GM19035 (cell line): ENCODE data around the gene CST7.

Experiments used
- ATAC-seq: cut with Tn5 transposase; IDR thresholded peaks from one replicate; pipeline ENCODE4 v1.9.1; 2021; ENCODE audit not compliant: unreplicated experiment

CST7 gene

DNA sequence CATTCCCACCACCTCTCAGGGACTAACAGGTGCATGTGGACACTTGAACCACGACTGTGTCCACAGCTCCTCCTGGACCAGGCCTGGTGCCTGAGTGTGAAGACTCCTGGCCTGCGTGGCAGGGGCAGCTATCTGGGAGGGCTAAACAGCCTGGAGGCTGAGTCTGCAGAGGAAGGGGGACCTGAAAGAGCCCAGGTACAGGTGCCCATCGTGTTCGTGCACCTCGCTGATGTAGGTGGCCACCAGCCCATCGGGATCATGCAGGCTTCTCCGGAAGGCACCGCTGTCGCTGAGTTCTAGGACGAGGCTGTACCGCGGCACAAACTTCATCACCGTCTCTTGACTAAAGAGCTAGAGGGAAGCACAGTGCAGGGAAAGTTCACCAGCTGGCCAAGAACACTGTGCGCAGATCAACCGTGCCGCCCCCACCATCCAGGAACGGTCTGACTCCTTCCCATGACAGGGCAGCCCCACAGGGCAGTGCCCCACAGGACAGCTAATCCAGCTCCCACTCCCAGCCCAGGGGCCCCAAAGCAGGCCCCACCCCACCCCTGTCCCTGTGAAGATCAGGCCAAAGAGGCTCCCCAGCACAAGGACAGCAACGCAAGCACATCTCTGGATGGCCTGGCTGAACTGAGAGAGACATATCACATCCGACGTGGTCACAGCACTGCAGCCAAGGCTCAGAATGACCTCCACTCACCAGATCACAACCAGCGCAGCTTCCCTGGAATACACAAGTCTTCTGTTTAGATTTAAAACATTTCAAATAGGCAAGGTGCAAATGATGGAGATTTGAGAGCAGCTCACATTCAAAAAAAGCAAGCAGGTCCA, 14.8 kb downstream of the CST7 start:
- no peak for ATAC-seq

DNA sequence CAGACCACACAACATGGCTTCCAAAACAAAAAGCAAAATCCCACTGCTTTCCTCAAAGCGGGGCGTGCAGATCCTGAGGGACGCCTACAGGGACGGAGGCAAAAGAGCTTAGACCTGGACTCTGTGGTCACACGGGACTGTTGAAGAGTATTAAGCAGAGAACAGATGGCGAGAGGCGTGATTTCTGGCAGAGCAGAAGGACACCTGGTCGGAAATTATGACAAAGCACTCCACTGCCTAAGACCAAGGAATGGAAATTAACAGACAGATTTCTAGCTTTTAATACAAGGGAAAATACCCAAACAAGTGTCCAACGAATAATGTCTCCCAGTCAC, 15.4 kb downstream of the CST7 start:
- no peak for ATAC-seq

DNA sequence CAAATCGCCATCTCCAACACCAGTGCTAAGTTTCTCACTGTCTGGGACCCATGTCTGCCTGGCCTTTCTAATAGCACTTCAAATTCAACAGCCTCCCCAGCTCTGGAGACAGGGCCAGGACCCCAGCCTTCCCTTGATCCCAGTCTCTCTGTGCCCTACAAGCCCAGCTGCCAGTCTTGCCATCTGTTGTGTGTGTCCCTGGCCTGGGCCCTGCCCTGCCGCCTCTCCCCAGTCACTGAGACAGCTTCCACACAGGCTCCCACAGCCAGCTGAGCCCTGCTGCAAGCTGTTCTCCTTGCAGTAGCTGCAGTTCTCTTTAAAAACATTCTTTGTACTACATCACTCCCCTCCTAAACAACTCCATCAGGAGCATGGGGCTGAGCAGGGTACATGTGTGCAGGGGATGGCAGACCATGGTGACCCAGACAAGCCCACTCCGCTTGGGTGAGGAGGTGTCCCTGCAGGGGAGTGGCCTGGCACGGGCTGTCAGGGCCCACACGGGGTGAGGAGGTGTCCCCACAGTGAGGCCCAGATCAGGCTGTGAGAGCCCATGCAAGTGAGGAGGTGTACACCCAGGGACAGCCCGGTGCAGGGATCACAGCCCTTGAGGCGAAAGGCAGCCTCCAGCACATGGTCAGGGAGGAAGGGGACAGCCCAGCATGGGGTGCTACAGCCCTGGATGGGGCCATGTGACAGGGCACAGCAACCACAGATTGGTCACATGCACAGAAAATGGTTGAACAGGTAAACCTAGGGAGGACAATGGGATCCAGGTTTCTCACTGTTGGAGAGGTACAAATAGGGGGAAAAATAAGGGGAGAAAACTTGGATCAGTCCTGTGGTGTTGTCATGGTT, 16.2 kb downstream of the CST7 start:
- ATAC-seq, result no peak

GRCh38 chr20:24966317-24967012, 17.4 kb downstream of the CST7 start:
- no peak for ATAC-seq

DNA sequence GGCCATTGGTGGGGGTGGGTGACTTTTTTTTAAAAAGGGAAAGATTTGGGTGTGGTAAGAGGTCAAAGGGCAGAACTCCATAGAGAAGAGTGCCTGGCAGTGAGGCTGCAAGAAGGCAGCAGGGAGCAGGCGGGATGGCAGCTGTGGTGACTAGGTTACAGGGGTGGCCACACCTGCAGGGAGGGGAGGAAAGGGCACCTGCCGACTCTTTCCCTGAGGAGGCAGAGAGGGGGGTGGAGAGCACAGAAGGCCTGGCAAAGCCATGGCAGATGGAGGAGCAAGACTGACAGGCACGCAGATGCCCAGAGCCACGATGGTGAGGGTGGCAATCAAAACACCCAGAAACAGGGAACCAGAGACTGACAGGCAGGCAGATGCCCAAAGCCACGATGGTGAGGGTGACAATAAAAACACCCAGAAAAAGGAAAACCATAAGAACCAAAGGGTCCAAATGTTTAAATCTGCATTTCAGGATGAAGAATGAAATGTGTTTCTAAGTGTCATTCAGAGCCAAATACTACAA, 19.3 kb downstream of the CST7 start:
- ATAC-seq, result no peak

DNA sequence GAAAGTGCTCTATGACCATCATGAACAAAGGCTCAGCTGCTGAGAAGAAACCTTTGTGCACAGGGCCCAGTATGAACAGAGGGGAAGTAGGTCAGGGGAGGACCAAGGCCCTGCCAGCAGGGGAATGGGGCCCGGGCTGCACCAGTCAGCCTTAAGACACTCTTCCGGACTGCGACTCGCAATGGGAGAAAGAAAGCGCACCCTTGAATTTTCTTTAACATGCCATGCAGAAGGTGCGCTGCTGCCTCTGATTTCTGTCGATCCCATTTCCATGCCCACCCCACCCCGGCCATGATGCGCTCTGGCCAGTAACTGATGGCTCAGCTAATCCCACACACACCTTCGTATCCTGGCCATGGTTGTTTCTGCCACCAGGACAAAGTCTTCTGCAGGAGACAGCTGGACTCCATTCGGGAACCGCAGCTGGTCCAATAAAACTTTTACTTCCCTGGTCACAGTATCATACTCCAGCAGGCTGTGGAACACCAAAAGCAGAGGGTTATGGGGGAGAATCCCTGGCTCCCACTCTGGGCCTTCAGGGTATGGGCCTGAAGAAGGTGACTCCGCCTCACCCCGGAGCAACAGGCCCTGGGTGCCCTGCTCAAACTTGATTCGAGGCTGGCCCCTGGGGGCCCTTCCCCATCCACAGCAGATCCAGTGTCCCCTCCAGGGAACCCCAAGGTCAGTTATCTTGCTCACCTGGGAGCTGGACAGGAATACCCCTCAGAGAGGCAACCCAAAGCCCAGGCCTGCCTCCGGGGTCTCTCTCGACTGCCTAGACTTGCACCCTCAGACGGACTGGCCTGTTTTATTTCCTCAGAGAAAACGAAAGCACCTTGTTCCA, 20.3 kb downstream of the CST7 start:
- no peak for ATAC-seq

DNA sequence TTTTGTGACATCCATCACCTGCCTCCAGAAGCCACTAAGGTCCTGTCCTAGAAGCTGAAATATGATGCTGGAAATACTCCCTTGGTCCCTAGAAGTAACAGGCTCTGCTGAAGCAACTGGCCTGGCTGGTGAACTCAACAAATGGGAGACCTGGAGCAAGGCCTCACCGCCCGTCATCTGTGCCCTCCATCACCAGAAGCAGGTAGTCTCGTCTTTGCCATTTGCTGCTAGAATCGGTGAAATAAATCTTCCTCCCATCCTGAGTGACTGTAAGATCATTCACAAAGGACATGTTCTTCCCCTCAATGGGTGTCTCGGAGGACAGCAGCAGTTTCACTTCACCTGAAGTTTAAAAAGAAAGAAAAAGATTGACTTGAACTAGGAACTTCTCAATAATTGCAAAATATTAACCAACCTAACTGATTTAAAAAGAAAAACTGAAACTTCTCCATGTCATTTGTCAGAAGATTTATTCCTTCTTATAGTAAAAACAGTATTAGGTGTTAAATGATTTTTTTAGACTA, 21.0 kb downstream of the CST7 start:
- ATAC-seq, result no peak

DNA sequence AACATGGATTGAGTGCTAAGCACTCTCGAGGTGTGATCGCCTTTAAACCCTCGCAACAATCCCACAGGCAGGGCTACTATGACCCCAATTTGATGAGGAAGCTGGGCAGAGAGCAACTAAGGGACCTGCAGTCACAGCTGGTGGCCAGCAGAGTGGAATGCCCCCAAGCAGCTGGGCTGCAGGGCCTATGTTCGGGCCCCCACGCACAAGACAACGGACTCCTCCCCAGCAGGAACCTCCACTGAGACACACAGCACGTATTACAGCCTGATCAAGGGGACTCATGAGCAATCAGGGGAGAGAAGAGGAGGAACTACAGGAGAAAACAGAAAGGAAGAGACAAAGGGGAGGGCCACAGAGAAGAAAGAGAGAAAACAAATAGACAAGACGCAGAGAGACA, 21.7 kb downstream of the CST7 start:
- ATAC-seq, result no peak

DNA sequence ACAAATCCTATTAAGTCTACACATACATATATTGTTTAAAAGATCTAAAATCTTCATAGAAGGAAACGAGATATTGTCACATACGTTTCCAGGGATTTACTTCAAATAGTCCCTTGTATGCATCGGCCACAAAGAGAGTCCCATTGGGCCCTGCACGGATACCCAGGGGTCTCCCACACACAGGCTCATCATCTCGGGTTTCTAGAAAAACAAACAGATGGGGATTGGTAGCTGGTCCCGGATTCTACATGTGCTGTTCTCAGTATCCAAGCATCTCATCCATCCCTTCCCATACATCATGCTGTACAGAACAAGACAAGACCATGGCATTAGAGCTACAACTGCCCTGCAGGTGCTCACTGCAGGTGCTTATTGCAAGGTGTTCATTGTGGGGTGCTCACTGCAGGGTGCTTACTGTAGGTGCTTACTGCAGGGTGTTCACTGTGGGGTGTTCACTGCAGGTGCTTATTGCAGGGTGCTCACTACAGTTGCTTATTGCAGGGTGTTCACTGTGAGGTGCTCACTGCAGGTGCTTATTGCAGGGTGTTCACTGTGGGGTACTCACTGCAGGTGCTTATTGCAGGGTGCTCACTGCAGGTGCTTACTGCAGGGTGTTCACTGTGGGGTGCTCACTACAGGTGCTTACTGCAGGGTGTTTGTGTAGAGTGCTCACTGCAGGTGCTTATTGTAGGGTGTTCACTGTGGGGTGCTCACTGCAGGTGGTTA, 22.5 kb downstream of the CST7 start:
- no peak for ATAC-seq

DNA sequence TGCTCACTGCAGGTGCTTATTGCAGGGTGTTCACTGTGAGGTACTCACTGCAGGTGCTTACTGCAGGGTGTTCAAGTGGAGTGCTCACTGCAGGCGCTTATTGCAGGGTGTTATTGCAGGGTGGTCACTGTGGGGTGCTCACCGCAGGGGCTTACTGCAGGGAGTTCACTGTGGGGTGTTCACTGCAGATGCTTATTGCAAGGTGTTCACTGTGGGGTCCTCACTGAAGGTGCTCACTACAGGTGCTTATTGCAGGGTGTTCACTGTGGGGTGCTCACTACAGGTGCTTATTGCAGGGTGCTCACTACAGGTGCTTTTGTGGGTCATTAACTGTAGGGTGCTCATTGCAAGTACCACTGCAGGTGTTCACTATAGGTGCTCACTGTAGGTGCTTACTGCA, 23.3 kb downstream of the CST7 start:
- no peak for ATAC-seq

- ATAC-seq, result no peak
Observed at GRCh38 chr20:24977336-24977735, 28.3 kb downstream of the CST7 start.

- no peak for ATAC-seq
Observed at GRCh38 chr20:24977797-24978196, 28.7 kb downstream of the CST7 start.

DNA sequence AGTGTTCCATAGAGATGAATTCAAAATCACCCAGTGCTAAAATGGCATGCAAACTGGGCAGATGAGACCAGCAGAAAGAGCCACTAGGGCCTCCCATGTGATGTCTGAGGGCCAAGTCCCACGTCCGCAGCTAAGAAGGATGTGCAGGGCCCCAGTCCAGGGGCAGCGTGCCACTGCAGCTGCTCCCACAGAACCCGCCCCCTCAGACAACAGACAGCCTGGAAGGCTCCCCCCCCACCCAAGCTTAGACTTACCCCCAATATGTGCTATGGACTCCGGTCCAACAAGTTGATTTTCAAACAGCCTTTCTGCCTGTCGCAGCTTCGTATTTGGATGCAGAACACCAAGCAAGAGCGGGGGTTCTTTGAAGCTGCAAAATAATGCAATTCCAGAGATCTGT, 29.4 kb downstream of the CST7 start:
- no peak for ATAC-seq

- no peak for ATAC-seq
Observed at GRCh38 chr20:24979036-24979960, 30.2 kb downstream of the CST7 start.

DNA sequence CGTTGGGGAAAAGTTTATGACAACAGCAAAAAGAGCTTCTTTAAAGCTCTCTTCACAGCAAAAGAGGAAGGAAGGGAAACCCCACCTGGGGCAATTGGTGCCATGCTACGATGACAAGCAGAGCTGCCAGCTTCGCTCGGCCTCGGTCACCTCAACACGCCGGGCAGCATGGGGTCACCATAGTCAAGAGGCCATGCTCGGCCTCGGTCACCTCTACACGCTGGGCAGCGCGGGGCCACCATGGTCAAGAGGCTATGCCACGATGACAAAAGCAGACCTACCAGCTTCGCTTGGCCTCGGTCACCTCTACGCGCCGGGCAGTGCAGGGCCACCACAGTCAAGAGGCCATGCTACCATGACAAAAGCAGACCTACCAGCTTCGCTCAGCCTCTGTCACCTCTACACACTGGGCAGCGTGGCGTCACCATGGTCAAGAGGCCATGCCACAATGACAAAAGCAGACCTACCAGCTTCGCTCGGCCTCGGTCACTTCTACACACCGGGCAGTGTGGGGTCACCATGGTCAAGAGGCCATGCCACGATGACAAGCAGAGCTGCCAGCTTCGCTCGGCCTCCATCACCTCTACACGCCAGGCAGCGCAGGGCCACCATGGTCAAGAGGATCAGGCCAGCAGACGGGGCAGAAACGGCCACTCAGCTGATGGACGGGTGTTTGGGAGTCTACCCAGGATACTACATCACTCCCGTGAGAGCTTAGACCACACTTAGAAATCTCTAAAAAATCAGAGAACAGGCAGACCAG, 31.4 kb downstream of the CST7 start:
- no peak for ATAC-seq

DNA sequence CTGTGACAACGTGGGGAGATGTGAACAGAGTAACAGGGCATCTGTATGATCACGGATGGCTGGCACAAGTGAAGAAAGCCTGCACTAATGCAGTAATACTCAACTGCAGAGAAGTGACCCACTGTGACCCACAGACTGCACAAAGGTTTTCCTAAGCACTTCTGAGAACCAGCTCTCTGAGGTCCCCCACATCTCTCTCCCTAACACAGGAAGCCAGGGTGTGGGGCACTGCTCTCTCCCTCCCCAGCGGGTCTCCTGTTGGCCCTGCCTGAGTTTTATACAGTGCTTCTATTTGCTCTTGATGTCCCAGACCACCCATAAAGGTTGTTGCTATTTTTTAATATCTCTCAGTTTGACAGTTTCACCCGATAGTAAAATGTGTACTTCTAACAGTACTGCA, 32.2 kb downstream of the CST7 start:
- ATAC-seq, result no peak

DNA sequence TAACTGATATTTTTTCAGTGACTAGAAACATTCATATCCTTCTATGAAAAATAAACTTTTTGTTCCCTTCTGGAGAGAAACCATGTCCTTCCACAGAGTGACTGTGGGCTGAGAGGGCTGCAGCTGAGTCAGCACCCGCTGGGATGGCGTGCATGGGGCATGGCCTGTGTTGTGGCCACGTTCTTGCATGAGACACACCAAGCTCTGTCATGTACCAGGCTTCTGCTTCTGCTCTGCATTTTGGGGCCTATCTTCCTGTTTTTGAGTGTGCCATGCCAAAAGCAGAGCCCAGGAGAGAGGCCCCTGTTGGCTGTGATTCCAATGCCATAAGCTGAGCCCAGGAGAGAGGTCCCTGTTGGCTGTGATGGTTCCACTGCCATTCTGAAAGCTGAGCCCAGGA, 32.7 kb downstream of the CST7 start:
- ATAC-seq, result no peak

DNA sequence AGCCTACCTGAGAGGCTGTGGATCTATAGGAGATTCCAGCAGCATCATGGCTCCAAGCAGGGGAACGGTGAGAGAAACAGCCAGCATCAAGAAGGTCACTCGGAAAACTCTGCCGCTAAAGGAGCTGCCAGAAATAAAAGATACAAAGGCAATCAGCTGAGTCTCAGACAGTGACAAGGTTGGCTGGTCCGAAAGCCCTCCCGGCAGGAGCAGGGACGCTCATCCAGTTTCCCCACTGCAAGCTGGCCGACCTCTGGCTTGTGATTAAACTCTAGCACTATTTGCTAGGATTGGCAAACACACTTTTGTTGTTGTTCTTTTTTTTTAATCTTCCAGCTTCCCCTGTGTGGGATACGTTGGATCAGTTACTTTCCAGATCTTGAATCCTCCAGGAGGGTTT, 34.8 kb downstream of the CST7 start:
- ATAC-seq, result no peak
